Activated CD4-positive, alpha-beta T cell treated with anti-CD3 and anti-CD28 coated beads for 1 hour (primary cell): Measurements from ENCODE around the gene MARS1.
"Not testable (repeated sequence)": the region's sequence is repeated elsewhere in the genome, so short reads cannot be mapped to it uniquely, and the experiment has no call there.

Experiments used
- DNase-seq: peaks from one replicate; pipeline ENCODE4 v3.0.0-alpha.2; 2020

The MARS1 gene

GRCh38 chr12:57496822-57497221 lies 9.0 kb downstream of the MARS1 start:
- no peak for DNase-seq

- no peak for DNase-seq
These were observed 9.6 kb downstream of the MARS1 start for GRCh38 chr12:57497223-57498131.

GRCh38 chr12:57498132-57498502 lies 10.2 kb downstream of the MARS1 start:
- no peak for DNase-seq

DNA sequence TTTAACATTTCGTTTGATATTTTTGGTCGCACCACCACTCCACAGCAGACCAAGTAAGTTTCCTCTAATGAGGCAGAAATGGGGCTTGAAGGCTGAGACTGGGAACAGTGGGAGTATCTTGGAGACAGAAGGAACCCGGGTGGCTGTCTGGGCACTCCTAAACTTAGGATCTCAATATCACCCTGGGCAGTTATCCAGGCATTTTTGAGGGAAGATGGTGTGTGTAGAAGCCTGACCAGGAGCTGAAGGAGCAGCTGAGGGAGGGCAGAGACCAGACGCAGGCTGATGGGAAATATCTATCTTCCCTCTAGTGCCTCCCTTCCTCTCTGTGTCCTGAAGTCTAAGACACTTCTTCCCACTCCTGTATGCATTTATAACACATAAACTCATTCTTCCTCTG lies 10.7 kb downstream of the MARS1 start:
- DNase-seq, result no peak

- no peak for DNase-seq
These were observed 12.3 kb downstream of the MARS1 start for GRCh38 chr12:57500213-57500612.

DNA sequence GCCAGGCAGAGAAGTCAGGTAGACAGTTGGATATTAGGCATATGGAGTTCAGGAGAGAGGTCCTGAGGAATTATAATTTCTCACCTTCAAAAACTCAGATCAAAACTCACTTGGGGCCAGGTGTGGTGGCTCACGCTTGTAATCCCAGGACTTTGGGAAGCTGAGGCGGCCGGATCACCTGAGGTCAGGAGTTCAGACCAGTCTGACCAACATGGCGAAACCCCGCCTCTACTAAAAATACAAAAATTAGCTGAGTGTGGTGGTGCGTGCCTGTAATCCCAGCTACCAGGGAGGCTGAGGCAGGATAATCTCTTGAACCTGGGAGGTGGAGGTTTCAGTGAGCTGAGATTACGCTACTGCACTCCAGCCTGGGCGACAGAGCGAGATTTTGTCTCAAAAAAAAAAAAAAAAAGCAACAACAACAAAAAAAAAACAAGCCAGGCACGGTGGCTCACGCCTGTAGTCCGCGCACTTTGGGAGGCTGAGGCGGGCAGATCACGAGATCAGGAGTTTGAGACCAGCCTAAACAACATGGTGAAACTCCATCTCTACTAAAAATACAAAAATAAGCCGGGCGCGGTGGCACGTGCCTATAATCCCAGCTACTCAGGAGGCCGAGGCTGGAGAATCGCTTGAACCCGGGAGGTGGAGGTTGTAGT lies 14.6 kb downstream of the MARS1 start:
- DNase-seq, result not testable (repeated sequence)

DNA sequence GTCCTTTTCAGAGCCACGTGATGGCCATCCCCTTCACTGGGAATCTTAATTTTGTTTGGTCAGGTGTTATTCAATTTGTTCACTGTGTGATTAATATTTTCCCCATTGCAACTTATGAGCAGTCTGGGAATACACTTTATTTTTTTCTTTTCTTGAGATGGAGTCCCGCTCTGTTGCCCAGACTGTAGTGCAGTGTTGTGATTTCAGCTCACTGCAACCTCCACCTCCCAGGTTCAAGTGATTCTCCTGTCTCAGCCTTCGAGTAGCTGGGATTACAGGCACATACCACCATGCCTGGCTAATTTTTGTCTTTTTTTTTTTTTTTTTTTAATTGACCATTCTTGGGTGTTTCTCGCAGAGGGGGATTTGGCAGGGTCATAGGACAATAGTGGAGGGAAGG lies 18.7 kb downstream of the MARS1 start:
- not testable (repeated sequence) for DNase-seq

- not testable (repeated sequence) for DNase-seq
These were observed 19.9 kb downstream of the MARS1 start for GRCh38 chr12:57507796-57508195.

- no peak for DNase-seq
These were observed 23.3 kb downstream of the MARS1 start for GRCh38 chr12:57511161-57511560.

DNA sequence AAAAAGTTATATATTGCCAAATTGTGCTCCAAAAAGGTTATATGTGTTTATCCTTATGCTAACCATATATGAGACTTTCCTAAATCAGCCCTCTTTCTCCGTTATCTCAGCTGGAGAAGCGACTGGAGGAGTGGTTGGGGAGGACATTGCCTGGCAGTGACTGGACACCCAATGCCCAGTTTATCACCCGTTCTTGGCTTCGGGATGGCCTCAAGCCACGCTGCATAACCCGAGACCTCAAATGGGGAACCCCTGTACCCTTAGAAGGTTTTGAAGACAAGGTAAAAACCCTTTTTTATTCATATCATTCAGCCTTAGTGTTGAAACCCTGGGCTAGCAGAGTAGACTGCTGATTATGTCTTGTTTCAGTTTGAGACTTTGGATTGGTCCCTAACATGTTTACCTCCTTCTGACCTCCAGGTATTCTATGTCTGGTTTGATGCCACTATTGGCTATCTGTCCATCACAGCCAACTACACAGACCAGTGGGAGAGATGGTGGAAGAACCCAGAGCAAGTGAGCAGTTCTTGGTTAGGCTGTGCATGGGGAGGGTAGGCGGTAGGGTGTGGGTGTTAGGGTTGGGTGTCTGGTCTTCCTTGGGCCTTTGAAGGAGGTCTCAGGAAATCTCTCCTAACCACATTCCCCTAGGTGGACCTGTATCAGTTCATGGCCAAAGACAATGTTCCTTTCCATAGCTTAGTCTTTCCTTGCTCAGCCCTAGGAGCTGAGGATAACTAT lies 23.9 kb downstream of the MARS1 start:
- no peak for DNase-seq

- no peak for DNase-seq
These were observed 24.8 kb downstream of the MARS1 start for GRCh38 chr12:57512665-57513064.

- DNase-seq, result no peak
These were observed 25.4 kb downstream of the MARS1 start for GRCh38 chr12:57513266-57513665.

DNA sequence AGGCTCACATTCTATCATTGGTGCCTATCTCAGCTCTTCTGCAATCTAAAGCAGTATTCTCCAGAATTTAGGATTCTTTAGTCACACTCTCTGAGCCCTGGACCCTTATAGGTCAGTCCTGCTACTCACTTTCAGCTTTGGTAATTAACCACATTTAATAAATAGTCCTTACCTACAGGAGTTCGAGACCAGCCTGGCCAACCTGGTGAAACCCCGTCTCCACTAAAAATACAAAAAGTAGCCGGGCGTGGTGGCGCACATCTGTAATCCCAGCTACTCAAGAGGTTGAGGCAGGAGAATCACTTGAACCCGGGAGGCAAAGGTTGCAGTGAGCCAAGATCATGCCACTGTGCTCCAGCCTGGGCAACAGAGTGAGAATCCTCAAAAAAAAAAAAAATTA lies 25.8 kb downstream of the MARS1 start:
- not testable (repeated sequence) for DNase-seq

GRCh38 chr12:57514246-57514645 lies 26.4 kb downstream of the MARS1 start:
- not testable (repeated sequence) for DNase-seq

DNA sequence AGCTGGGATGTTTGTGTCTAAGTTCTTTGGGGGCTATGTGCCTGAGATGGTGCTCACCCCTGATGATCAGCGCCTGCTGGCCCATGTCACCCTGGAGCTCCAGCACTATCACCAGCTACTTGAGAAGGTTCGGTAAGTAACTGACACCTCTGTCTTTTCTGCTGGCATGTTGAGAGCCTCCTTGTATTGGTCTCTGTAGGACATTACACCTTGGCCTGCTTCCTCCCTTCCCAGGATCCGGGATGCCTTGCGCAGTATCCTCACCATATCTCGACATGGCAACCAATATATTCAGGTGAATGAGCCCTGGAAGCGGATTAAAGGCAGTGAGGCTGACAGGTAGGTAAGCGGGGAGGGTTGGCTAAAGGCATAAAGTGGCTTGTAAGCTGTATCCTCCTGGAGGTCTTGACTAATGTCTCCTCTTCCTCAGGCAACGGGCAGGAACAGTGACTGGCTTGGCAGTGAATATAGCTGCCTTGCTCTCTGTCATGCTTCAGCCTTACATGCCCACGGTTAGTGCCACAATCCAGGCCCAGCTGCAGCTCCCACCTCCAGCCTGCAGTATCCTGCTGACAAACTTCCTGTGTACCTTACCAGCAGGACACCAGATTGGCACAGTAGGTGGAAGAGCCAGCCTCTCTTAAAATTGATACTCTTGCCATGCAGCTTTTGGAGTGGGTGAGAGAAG lies 27.0 kb downstream of the MARS1 start:
- DNase-seq, result no peak

GRCh38 chr12:57515408-57515933 lies 27.6 kb downstream of the MARS1 start:
- no peak for DNase-seq

- DNase-seq, result no peak
These were observed 28.2 kb downstream of the MARS1 start for GRCh38 chr12:57515934-57516541.

- DNase-seq, result no peak
These were observed 28.8 kb downstream of the MARS1 start for GRCh38 chr12:57516617-57517153.

DNA sequence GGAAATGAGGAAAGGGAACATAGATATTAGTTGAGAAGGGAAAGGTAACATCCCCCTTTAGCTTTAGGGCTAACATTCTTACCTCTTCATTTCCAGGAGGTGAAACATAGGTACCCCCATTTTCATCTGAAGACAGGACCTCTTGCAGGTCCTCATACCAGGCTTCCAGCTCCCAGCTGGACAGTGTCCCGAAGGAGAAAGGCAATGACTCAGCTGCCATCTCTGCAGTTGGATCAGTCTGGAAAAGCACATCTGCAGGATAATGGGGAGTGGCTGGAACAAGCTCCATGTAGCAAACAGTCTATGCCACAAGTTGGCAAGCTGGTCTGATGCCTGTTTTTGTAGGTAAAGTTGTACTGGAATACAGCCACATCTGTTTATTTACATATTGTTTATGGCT lies 29.3 kb downstream of the MARS1 start:
- DNase-seq, result no peak

GRCh38 chr12:57517718-57518117 lies 29.9 kb downstream of the MARS1 start:
- not testable (repeated sequence) for DNase-seq

- no peak for DNase-seq
These were observed 30.5 kb downstream of the MARS1 start for GRCh38 chr12:57518176-57518919.
